D721Med (cell line): ENCODE results near the gene AKAP8.

Source experiments
- DNase-seq: peaks from one replicate; pipeline ENCODE4 v3.0.0; 2011; ENCODE audit warnings: low spot score; ENCODE audit not compliant: insufficient read length
- FAIRE-seq: peaks from 2 replicates; lab custom pipeline; 2011; peaks lifted over from hg19 to GRCh38; lab: Jason Lieb, UNC
- CTCF ChIP-seq: IDR thresholded peaks from 2 replicates; pipeline ENCODE4 v1.5.1; 2012; ENCODE audit warnings: mild to moderate bottlenecking, control low read depth; ENCODE audit not compliant: insufficient read depth; ENCODE audit errors: missing control alignments

The AKAP8 gene

GRCh38 chr19:15307169-15307568, 72.4 kb downstream of the AKAP8 start:
- DNase-seq (no peak), FAIRE-seq (no peak)
- TF ChIP-seq CTCF, result no peak

- DNase-seq (no peak), FAIRE-seq (no peak)
- TF ChIP-seq CTCF, result no peak
These were observed 73.8 kb downstream of the AKAP8 start for GRCh38 chr19:15305582-15306334.

DNA sequence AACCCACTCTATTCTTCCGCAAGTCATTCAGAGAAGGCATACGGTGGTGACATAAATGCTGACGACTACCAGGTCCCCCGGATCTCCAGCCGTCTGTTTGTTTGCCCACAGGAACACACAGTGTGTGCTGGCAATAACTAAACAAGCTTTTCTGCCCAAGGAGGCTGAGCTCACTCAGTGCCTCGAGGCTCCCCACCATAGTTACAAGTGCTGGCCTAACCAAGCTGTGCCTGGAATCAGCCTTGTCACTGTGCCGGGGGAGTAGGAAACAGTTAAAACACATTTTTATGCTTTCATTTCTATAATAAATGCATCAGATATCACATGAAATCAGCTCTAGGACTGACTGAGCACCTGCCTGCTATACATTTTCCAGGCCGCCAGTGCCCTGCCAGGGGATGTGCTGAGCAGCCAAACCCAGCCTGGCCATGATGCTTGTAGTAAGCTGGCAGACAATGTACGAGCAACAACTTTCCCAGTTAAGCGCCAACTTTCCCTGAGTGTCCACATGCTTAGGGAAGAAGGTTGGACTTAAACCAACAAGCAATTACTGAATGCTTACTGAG, 75.4 kb downstream of the AKAP8 start:
- TF ChIP-seq CTCF, result no peak
- no peak for FAIRE-seq

More for the DNA sequence above, 75.4 kb downstream of the AKAP8 start:
- DNase-seq, result no peak
